ENCODE results near the gene STMP1.
"Not testable (repeated sequence)": the region's sequence is repeated elsewhere in the genome, so short reads cannot be mapped to it uniquely, and the experiment has no call there.

STMP1 gene

DNA sequence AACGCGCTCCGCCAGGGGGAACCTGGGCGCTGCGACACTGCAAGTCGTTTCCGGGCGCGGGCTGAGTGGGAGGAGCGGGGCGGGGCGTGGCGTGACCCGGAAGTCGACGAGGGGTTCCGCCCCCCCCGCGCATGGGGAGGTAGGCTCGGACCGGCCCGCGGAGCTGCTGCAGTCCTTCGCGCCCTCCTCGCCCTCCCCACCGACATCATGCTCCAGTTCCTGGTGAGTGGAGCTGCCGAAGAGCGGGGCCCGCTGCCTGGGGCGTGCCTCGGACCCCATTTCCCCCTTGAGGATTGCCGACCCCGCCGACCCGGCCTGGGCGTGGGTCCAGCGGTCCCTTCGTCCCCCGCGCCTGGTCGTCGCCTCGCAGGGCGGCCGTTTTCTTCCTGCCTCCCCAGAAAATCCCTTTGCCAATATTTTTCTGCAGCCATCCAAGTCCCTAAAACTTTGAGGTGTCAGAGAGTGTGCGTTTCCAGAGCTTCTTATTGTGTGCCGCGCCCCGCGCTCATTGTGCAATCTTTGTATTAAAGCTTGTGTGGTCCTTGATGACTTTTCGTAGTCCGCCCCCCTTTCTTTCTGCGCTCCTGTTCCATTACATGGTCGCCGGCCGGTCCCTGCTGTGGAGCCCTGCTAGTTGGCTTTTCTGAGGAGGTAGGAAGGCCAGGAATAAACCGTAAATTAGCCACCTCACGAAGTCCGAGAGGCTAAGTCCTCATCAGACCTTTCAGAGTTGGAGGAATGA is at the start of gene STMP1:
STMP1 (plus strand) TSS at position 142 of the 742 bp plus-strand sequence.
- DNase-seq (ENCODE audit: low read depth): peak; percentile 98

DNA sequence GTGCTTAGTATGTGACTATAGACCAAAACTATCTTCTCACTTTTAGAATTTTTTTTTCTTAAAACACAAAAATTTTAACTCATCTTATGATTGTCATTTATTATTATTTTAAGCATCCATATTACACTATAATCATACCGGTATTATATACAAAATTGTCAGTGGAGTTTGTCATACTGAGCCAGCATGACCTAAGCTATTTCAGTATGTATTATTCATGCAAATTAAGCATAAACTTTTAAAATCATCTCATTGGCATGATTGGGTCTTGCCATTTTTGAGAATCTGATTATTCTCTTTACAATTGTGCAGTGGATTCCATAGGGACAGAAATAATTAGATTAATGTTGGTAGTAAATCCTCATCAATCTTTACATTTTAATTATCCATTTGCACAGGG is 46.2 kb upstream of the STMP1 start:
- DNase-seq (ENCODE audit: low read depth): no peak

DNA sequence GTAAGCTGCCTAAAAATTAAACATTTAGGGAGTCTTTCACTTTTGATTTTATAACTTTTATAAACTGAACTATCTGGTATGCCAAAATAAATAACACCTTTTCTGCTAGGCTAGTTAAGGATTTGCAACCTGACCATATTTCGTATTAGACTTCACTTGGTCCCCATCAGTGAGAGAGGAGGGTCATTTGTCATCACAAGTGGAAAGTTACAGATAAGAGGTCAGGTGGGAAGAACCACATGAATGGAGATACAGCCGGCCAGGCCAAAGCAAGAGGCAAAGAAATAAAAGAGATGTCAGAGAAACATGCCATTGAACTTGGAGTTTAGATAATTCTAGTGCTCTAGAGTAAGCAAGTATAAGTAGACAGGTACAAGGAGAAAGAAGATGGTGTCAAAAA is 44.5 kb upstream of the STMP1 start:
- DNase-seq (ENCODE audit: low read depth): no peak

DNA sequence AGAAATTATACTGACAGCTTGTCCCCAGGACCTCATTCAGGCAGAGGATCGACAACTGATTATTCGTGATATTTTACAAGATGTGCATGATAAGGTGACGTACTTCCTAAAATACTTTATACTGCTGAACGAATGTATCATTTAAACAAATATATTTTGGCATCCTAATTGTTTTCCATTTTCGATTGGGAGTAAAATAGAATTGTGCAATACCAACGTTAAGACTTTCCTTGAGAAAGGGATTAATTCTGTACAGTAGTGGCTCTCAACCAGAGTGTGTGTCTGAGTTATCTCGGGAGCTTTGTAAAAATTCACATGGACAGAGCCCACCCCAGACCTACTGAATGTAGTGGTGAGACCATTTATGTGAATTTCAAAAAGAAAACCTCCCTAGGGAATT is 43.8 kb upstream of the STMP1 start:
- no peak for DNase-seq (ENCODE audit: low read depth)

DNA sequence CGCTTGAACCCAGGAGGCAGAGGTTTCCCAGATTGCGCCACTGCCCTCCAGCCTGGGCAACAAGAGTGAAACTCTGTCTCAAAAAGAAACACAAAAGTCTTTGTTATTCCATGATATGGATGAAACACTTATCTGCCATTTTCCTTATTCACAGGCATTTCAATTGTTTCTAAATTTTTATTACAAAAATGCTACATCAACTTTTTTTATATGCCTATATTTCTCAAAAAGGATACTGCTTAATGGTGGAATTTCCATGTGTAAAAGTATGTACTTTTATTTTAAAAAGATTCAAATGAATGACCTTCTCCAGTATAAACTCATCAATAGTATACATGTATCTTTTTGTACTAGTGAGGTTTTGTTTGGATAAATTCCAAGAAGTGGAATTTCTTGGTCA is 41.9 kb upstream of the STMP1 start:
- DNase-seq (ENCODE audit: low read depth): no peak

DNA sequence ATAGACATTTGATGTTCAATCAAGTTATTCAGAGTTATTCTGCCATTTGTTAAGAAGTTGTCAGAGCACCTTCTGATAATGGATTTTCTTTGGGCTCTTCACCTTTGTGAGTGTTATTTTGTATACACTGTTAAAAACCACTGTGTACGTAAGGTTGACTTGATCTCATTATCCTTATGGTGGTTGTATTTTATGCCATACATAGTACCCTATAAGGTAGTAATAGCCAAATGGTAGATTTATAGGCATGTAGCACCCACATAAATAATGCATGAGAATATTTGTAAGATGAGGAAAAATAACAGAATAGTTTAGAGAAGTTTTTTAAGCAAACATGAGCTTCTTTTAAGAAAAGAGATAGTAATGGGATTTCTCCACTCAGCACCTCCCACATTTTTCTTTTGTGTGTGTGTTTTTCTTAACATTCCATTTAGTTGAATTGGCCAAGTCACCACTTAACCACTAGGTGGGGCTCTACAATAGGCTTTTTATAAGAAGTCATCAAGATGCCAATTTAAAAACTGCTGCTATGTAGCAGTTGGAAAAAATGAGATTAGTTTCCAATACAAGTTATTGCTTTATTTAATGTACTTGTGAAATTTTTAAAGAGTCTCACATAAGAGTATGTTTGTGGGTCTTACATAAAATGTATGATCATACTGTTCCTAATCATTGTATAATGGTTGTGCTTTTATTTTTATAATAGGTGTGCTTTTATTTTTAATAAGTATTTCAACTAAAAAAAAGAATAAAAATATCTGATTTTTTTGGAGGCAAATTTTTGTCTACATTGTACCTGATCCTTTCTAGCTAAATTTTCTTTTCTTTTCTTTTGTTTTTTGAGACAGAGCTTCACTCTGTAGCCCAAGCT is 41.1 kb upstream of the STMP1 start:
- DNase-seq (ENCODE audit: low read depth): no peak

DNA sequence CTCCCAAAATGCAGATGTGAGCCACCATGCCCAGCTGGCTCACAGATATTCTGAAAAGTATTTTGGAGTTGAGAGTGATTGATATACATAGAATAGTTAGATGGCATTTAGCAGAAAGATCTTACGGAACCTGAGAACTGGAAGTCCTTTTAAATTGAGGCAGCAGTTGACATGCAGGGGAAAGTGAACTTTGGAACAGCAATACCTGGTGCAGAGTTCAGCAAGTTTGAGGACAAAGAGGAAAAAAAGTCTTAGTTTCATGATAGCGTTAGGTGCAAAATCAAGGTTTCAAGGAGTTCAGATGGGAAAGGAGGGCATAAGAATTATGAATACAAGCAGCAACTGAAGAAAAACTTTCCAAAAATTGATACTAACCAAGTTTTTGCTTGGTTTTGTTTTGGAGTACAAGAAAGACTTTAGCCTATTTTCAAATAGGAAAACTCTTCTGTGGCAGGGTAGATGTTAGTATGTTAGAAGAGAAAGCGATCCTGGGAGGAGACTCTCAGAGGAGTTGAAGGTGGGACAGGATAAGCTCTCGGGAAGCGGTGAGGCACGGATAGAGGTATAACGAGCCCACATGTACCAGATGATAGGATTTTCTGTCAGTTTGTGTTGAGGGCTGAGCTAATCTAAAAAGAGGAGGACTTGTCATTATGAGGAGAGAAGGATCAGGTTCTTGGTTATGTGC is 28.0 kb upstream of the STMP1 start:
- no peak for DNase-seq (ENCODE audit: low read depth)

DNA sequence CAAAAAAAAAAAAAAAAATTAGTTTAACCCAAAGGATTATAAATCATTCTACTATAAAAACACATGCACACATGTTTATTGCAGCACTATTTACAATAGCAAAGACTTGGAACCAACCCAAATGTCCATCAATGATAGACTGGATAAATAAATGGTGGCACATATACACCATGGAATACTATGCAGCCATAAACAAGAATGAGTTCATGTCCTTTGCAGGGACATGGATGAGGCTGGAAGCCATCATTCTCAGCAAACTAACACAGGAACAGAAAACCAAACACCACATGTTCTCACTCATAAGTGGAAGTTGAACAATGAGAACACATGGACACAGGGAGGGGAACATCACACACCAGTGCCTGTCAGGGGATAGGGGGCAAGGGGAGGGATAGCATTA is 22.6 kb upstream of the STMP1 start:
- DNase-seq (ENCODE audit: low read depth): not testable (repeated sequence)

DNA sequence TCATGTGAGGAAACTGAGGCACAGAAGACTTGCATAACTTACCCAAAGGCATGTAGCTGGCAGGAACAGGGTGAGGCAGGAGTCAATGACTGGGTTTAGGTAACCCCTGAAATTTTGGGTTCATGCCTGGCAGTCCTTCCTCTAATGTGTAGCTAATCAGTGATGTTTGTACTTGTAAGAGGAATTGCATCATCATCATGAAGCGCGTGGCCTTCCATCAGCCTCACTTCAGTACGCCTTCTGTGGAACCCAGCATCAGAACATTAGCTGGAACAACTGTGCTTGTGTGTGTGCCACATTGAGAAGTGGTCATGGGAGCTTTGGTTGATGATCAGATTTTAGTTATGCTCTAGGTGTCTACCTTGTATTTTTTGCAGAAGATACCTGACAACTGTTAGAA is 18.2 kb upstream of the STMP1 start:
- DNase-seq (ENCODE audit: low read depth): no peak

DNA sequence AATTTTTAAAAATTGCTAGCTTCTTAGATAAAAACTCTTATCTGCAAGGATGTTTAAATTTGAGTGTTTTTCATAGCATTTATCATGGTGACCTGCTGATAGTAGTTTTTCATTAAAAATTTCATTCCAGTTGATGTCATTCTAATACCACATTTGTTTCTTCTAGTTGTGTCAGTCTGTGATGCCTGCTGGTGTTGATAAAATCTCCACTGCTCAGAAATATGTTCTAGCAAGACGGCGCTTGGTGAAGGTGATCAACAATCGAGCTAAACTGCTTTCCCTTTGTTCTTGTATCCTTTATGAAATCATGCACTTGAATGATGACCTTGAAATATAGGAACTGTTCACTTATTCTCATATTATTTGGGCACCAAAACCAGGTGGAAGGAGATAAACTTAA is 17.6 kb upstream of the STMP1 start:
- DNase-seq (ENCODE audit: low read depth): no peak

DNA sequence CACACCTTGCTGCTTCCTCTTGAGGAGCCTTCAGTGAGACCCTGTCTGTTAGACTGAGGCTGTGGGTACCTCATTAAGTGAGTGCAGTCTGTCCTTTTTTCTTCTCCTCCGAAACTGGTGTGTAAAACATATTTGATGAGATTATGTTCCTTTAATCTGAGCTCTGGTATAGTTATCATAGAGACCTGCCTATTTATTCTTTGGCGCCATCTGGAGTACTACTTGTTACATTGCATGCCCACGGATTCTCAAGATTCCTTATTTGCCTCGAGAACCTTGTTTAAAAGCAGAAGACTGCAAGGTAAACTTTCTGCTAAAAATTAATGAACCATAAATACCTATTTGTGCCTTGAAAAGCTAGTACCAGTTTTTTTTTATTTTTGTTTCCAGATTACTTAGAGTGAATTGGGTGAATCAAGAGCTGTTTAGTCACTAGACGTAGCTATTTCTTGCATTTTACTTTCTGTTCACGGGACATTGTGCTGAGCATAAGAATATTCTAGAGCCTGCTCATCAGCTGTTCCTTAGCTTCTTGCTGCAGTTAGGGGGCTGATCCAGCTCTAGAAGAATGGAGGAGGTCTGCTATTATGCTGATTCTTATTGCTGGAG is 16.9 kb upstream of the STMP1 start:
- DNase-seq (ENCODE audit: low read depth): no peak

DNA sequence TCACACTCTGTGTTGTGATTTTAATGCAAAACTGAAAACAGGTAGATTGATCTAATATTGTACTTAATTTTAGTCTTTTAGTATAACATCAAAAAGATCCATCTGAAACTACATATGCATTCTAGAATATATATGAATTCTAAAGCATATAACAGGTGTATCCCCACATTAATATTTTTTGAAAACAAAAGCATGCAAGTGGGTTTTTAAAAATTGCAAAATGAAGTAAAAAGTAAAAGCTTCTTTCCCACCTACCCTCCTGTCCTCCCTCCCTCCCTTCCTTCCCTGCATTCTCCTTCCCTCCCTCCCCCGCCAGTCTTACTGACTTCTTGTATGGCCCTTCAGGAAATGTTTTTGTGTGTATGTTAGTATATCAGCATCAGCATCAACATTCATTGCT is 14.6 kb upstream of the STMP1 start:
- no peak for DNase-seq (ENCODE audit: low read depth)

DNA sequence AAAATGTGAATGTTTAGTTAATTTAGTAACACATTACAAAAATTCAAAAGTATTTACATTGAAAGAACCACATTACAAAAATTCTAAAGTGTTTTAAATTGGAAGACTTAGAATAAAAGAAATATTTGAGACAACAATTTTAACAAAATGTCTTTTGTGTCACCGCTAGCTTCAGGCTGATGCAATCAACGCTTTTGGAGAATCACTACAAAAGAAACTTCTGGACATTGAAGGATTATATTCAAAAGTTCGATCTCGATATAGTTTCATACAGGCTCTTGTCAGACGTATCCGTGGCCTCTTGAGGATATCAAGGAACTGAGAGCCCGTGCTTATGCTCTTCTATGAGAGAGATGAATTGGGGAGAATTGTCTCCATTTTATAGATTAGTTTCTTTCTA is 14.1 kb upstream of the STMP1 start:
- no peak for DNase-seq (ENCODE audit: low read depth)

DNA sequence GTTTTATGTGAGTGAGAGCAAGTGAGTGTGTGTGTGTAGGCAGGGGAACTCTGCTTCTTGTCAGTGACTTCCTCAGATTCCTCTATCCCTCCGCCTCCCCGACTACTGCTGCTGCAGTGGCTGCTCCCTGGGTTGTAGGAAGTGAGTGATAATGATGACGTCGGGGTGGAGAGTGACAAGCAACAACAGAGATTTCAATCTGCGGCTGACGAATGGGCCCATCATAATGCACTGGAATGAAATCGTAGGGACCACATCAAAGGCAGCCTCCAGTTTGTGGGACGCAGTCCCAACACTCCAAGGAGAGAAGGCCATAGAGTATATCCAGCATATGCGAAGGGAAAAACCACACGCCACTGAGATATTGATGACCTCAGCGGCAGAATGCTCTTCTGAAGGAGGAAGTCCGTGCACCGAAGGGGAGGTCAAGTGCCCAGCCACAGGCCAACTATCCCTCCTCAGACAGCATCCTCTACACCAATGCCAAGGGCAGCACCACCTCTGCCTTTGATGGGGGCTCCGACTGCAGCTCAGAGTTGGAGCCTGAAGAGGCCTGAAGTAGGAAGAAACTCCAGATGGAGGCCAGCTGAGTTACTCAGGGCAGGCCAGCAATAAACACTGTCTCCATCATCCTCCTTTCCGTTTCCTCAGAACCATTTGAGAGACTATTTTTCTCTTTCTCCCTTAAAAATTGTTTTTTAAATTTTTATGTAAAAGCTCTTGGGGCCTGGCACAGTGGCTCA is 11.3 kb upstream of the STMP1 start:
- no peak for DNase-seq (ENCODE audit: low read depth)

DNA sequence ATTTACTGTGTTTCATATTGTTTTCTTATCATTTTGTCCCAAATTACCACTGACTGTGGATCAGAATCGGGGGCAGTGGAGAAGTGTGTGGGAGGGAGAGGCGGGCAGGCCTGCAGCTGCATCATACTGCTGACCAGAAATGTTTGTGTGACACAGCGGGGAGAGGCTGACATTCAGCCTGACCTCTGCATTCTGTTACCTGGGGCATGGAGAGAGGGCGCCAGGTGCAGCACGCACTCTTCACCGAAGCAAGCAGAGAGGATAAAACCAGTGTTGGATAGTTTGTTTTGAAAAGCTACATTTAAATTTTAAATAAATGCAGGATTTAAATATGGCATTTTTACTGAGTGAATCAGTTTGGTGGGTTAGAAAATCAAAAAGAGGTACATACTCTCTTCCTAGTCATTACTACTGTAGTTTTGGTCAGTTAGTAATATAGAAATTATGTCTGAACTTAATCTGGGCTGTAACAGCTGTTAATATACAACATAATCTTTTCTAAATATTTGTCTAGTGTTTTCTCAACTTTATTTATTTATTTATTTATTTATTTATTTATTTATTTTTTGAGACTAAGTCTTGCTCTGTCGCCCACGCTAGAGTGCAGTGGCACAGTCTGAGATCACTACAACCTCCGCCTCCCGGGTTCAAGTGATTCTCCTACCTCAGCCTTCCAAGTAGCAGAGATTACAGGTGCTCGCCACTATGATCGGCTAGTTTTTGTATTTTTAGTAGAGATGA is 8.8 kb upstream of the STMP1 start:
- DNase-seq (ENCODE audit: low read depth): no peak

DNA sequence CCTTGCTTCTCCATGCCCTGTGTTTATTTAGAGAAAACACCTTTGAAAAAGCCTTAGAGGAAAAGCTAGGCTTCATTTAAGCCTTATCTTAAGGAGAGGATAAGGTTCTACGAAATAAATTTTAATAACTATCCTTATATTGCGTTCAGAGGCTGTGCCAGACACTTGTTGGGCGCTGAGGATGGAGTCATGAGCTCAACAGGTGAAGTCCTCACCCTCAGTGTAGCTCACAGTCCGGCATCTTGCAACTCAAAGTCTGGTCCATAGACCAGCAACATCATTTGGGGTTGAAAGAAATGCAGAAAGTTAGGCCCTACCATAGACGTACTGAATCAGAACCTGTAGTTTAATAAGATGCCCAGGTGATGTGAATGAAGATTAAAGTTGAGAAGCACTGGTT is 3.8 kb upstream of the STMP1 start:
- no peak for DNase-seq (ENCODE audit: low read depth)

DNA sequence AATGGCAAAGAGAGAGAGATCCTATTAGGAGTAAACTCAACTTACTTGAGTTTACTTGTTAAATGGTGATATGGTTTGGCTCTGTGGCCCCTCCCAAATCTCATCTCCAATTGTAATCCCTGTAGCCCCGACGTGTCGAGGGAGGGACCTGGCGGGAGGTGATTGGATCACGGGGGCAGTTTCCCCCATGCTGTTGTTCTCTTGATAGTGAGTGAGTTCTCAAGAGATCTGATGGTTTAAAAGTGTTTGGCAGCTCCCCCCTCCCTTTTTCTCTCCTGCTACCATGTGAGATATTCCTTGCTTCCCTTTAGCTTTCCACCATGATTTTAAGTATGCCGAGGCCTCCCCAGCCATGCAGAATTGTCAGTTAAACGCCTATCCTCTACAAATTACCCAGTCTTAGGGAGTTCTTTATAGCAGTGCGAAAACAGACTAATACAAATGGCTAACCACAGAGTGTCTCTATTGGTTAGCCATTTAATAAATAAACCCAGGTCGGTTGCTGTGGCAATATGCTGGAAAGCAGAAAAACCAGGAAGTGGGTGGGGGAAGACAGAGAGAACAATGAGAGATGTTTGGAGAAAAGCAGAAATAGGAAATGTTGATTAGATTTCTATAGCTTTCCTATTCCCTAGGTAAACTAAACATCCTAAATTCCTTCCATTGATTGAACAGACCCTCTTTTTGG is 3.0 kb upstream of the STMP1 start:
- no peak for DNase-seq (ENCODE audit: low read depth)

DNA sequence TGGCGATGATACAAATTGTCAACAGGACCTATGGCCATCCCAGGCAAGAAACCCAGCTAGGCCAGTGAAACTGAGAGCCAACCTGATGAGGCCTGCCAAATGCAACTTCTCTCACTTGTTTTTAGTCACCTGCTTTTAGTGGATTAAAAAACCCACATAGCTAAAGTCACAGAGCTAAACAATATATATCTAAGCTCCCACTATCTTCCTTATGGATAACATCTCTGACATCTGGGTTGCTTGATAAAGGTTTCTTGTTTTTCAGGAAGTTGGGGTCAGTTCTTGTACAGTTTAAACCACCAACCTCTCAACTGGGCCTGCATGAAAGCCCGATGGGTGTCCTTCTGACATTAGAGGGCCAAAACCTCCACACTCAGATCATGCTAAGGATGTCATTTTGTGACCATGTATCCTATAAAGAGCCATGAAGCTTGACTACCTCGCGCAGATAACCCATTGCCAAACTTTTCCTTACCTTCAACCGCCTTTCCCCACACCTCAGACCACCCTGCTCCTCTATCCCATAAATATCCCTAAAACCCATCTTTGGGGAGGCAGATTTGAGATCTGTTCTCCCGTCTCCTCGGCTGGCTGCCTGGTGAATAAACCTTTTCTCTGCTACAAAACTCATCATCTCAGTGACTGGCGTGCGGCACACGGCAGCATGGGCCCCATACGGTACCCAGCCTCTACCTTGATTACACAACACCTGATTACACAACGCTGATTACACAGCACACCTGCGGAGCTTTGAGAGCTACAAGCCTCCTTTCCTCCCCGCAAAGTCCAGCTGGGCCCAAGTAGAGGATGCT is 797 bp upstream of the STMP1 start:
- DNase-seq (ENCODE audit: low read depth): no peak

DNA sequence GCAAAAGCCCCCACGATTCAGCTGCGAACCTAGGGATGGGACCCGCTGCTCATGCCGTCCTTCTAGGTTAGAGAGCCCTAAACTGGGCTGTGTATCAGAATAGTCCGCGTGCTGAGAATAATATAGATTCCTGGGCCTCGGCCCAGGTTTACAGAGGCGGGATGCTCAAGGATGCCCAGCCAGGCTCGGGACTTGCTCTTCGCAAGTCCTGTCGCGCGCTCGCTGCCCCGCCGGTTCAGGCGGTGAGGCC is 266 bp upstream of the STMP1 start:
- no peak for DNase-seq (ENCODE audit: low read depth)

DNA sequence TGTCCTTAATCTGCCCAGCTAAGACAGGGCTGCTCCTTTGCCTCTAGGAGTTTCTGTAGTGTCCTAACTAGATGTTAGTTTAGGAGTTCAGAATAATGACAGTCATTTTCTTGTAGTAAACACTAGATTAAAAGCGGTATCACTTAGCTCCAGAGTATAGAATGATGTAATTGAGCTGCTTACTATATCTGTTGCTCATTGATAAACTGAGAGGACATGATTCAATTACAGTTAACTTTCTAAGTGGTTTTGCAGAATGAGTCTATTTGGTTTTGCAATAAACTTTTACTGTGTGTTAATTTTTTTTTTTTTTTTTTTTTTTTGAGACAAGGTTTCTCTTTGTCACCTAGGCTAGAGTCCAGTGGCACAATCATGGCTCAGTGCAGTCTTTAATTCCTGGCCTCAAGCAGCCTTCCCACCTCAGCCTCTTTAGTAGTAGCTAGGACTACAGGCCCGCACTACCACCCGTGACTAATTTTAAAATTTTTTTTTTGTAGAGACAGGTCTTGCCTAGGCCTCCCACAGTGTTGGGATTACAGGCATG is 1.8 kb downstream of the STMP1 start:
- no peak for DNase-seq (ENCODE audit: low read depth)
